Adipocyte (in vitro differentiated cells): ENCODE measurements around the gene JSRP1.

ENCODE experiments used
- DNase-seq: peaks from one replicate; pipeline ENCODE4 v3.0.0-alpha.2; 2015; ENCODE audit warnings: low read depth
- H3K27me3 ChIP-seq: replicated peaks from 2 replicates; pipeline ENCODE4 v1.7.0; 2013; ENCODE audit warnings: mild to moderate bottlenecking, low read length, moderate library complexity; ENCODE audit not compliant: control insufficient read depth, insufficient read depth
- H3K36me3 ChIP-seq: 2 replicates; pipeline ENCODE4 v1.7.0; 2013; ENCODE audit warnings: low read length, mild to moderate bottlenecking, moderate library complexity; ENCODE audit not compliant: control insufficient read depth, insufficient read depth, severe bottlenecking
- H3K4me1 ChIP-seq: 2 replicates; pipeline ENCODE4 v1.7.0; 2013; ENCODE audit warnings: mild to moderate bottlenecking, low read length, moderate library complexity; ENCODE audit not compliant: control insufficient read depth, insufficient read depth
- H3K4me3 ChIP-seq: 2 replicates; pipeline ENCODE4 v1.7.0; 2013; ENCODE audit warnings: mild to moderate bottlenecking, low read length, moderate library complexity
- H3K9ac ChIP-seq: 2 replicates; pipeline ENCODE4 v1.7.0; 2013; ENCODE audit warnings: mild to moderate bottlenecking, low read length, moderate library complexity
- H3K9me3 ChIP-seq: 2 replicates; pipeline ENCODE4 v1.7.0; 2013; ENCODE audit warnings: mild to moderate bottlenecking, low read length, moderate library complexity; ENCODE audit not compliant: control insufficient read depth

The JSRP1 gene

GRCh38 chr19:2248136-2249009 is 7.8 kb downstream of the JSRP1 start:
- DNase-seq = no peak
- Histone ChIP-seq H3K9ac (no peak overlapping the region), H3K36me3 (peaks cover 46% of the 10 kb centered on the region), H3K27me3 (peaks cover 15% of the 10 kb centered on the region), H3K9me3 (no peaks in the 10 kb centered on the region), H3K4me1 (peaks cover 7% of the 10 kb centered on the region), H3K4me3 (no peak overlapping the region)

- H3K9me3 ChIP-seq = no peaks in the 10 kb centered on the region
- H3K27me3 ChIP-seq = peaks cover 10% of the 10 kb centered on the region
- H3K9ac ChIP-seq = no peak overlapping the region
- no peak for DNase-seq
- H3K4me1 ChIP-seq = peaks cover 7% of the 10 kb centered on the region
- H3K36me3 ChIP-seq = peaks cover 47% of the 10 kb centered on the region
- no peak overlapping the region for H3K4me3 ChIP-seq
These were observed 8.7 kb downstream of the JSRP1 start for GRCh38 chr19:2247433-2248101.

- DNase-seq = no peak
- H3K9ac ChIP-seq = no peak overlapping the region
- peaks cover 5% of the 10 kb centered on the region for H3K27me3 ChIP-seq
- no peaks in the 10 kb centered on the region for H3K9me3 ChIP-seq
- peaks cover 47% of the 10 kb centered on the region for H3K36me3 ChIP-seq
- H3K4me3 ChIP-seq = no peak overlapping the region
- peaks cover 6% of the 10 kb centered on the region for H3K4me1 ChIP-seq
These were observed 9.3 kb downstream of the JSRP1 start for GRCh38 chr19:2246801-2247361.

- no peak for DNase-seq
- Histone ChIP-seq H3K36me3 (peaks cover 47% of the 10 kb centered on the region), H3K27me3 (no peaks in the 10 kb centered on the region), H3K9ac (no peak overlapping the region), H3K4me1 (peaks cover 7% of the 10 kb centered on the region), H3K9me3 (no peaks in the 10 kb centered on the region), H3K4me3 (no peak overlapping the region)
These were observed 10.1 kb downstream of the JSRP1 start for GRCh38 chr19:2246014-2246620.

- H3K9ac ChIP-seq = no peak overlapping the region
- no peak for DNase-seq
- peaks cover 47% of the 10 kb centered on the region for H3K36me3 ChIP-seq
- H3K9me3 ChIP-seq = no peaks in the 10 kb centered on the region
- no peak overlapping the region for H3K4me3 ChIP-seq
- no peaks in the 10 kb centered on the region for H3K27me3 ChIP-seq
- H3K4me1 ChIP-seq = peaks cover 15% of the 10 kb centered on the region
These were observed 10.9 kb downstream of the JSRP1 start for GRCh38 chr19:2245273-2245672.

- Histone ChIP-seq H3K36me3 (peaks cover 47% of the 10 kb centered on the region), H3K4me3 (no peak overlapping the region), H3K9ac (no peak overlapping the region), H3K9me3 (no peaks in the 10 kb centered on the region), H3K27me3 (no peaks in the 10 kb centered on the region), H3K4me1 (peaks cover 22% of the 10 kb centered on the region)
- DNase-seq = no peak
These were observed 11.7 kb downstream of the JSRP1 start for GRCh38 chr19:2244486-2244885.

- Histone ChIP-seq H3K27me3 (no peaks in the 10 kb centered on the region), H3K9ac (no peak overlapping the region), H3K9me3 (no peaks in the 10 kb centered on the region), H3K4me3 (no peak overlapping the region), H3K4me1 (peaks cover 26% of the 10 kb centered on the region), H3K36me3 (peaks cover 45% of the 10 kb centered on the region)
- DNase-seq = no peak
These were observed 12.1 kb downstream of the JSRP1 start for GRCh38 chr19:2244125-2244411.

GRCh38 chr19:2243274-2244124 is 12.7 kb downstream of the JSRP1 start:
- Histone ChIP-seq H3K36me3 (peaks cover 44% of the 10 kb centered on the region), H3K4me1 (peaks cover 31% of the 10 kb centered on the region), H3K9me3 (no peaks in the 10 kb centered on the region), H3K27me3 (no peaks in the 10 kb centered on the region), H3K4me3 (no peak overlapping the region), H3K9ac (no peak overlapping the region)
- no peak for DNase-seq

- H3K4me1 ChIP-seq = peaks cover 38% of the 10 kb centered on the region
- no peak for DNase-seq
- H3K27me3 ChIP-seq = no peaks in the 10 kb centered on the region
- H3K4me3 ChIP-seq = no peak overlapping the region
- H3K9me3 ChIP-seq = no peaks in the 10 kb centered on the region
- H3K9ac ChIP-seq = no peak overlapping the region
- H3K36me3 ChIP-seq = peaks cover 44% of the 10 kb centered on the region
These were observed 13.4 kb downstream of the JSRP1 start for GRCh38 chr19:2242816-2243215.

- DNase-seq = no peak
- Histone ChIP-seq H3K36me3 (peaks cover 39% of the 10 kb centered on the region), H3K27me3 (no peaks in the 10 kb centered on the region), H3K9ac (no peak overlapping the region), H3K9me3 (no peaks in the 10 kb centered on the region), H3K4me1 (peaks cover 44% of the 10 kb centered on the region), H3K4me3 (no peak overlapping the region)
These were observed 14.1 kb downstream of the JSRP1 start for GRCh38 chr19:2242092-2242537.
